AG04449 (cell line): ENCODE results near the gene ARL15.

Experiments used
- CTCF ChIA-PET: fragments of 350-600 bp; formaldehyde crosslinking; extraction: SDS; loops from one replicate; lab custom pipeline; 2021; ENCODE audit warnings: antibody characterized with exemption; lab: Yijun Ruan, JAX
- POLR2A ChIA-PET: fragments of 400-600, 350-600 bp; formaldehyde crosslinking; extraction: SDS; loops from one replicate; lab custom pipeline; 2020; ENCODE audit warnings: antibody characterized with exemption, inconsistent platforms; lab: Yijun Ruan, JAX
- DNase-seq: peaks from one replicate; pipeline ENCODE4 v3.0.0-alpha.2; 2010; ENCODE audit warnings: low read depth, low spot score
- H3K4me3 ChIP-seq: 2 replicates; pipeline ENCODE4 v1.5.1; 2011; ENCODE audit warnings: low read depth, mild to moderate bottlenecking, control low read depth, low read length
- CTCF ChIP-seq: IDR thresholded peaks from one replicate; pipeline ENCODE4 v1.5.1; 2011; ENCODE audit warnings: mild to moderate bottlenecking, moderate library complexity, low read length, control low read depth, inconsistent platforms; ENCODE audit not compliant: insufficient read depth; ENCODE audit errors: missing control alignments

The ARL15 gene

DNA sequence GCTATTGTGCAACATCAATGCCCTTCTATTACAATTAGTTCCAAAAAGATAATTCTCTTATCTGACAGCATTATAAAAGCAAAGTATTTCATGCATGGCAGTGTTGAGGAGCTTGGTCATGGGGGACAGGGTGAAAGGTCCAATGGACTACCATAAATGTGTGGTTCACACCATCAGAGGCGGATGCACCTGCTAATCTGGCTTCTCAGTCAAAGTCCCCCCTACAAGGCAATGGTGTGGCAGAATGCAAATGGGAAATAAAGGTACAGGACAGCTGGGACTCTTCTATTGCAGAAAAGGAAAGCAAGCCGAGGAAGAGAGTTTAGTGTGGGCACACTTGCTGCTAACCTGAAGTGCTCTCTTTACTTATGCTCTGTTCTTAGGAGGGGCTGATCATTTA lies 380.8 kb downstream of the ARL15 start:
- TF ChIP-seq CTCF = no peak
- POLR2A ChIA-PET = no interaction called here
- no peak for DNase-seq
- CTCF ChIA-PET = interaction anchor here (1.0 kb wide), 1 partner anchor 48 kb away, joined by 3 read pairs; no protein-coding TSS in a partner anchor
- no peak overlapping the region for H3K4me3 ChIP-seq

- no peak for DNase-seq
- ChIA-PET CTCF (interaction anchor here (1.0 kb wide), 1 partner anchor 48 kb away, joined by 3 read pairs; no protein-coding TSS in a partner anchor), POLR2A (no interaction called here)
- H3K4me3 ChIP-seq = no peak overlapping the region
- no peak for TF ChIP-seq CTCF
Measured at GRCh38 chr5:53929152-53929551, 381.2 kb downstream of the ARL15 start.

DNA sequence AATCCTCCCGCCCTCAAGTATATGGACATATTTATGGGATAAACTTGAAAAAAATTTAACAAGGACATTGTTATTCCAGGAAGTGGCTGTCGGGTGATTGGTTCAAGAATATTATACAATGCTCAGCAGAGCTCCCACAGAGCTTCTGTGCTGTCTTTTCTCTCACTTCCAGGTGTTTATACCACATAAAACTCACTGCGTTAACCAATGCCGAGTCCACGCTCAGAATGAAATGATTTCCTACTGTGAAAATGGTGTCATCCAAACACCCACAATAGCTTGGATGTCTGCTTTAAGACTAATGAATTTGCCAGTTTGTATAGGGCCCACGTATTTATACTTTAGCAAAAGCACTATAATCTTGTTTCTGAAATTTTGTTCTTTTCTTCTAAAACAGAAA lies 381.7 kb downstream of the ARL15 start:
- DNase-seq = no peak
- no peak overlapping the region for H3K4me3 ChIP-seq
- ChIA-PET CTCF (interaction anchor here (1.2 kb wide), 1 partner anchor 11 kb away, joined by 5 read pairs; no protein-coding TSS in a partner anchor), POLR2A (no interaction called here)
- no peak for TF ChIP-seq CTCF

GRCh38 chr5:53927668-53928247 lies 382.6 kb downstream of the ARL15 start:
- no peak for DNase-seq
- CTCF ChIA-PET = interaction anchor here (1.1 to 1.2 kb wide), 2 partner anchors 10 to 11 kb away, joined by 3 to 5 read pairs; no protein-coding TSS in a partner anchor
- POLR2A ChIA-PET = no interaction called here
- TF ChIP-seq CTCF = no peak
- H3K4me3 ChIP-seq = no peak overlapping the region

GRCh38 chr5:53926026-53926425 lies 384.3 kb downstream of the ARL15 start:
- ChIA-PET POLR2A (no interaction called here), CTCF (no interaction called here)
- H3K4me3 ChIP-seq = no peak overlapping the region
- DNase-seq = no peak
- TF ChIP-seq CTCF = no peak

- ChIA-PET CTCF (interaction anchor here (0.8 kb wide), 1 partner anchor 10 kb away, joined by 3 read pairs; no protein-coding TSS in a partner anchor), POLR2A (no interaction called here)
- no peak overlapping the region for H3K4me3 ChIP-seq
- DNase-seq = no peak
- TF ChIP-seq CTCF = no peak
Measured at GRCh38 chr5:53924392-53924791, 386.0 kb downstream of the ARL15 start.
